ENCODE measurements around the gene TOB2. TPM values are rescaled to one million over a fixed set of nuclear protein-coding genes. Genes with fewer than 3 reads are reported as not detected.

Gene TOB2
- total and polyA plus RNA-seq, 7 donors, result 13.2 to 38.2 (median 29.6) TPM

DNA sequence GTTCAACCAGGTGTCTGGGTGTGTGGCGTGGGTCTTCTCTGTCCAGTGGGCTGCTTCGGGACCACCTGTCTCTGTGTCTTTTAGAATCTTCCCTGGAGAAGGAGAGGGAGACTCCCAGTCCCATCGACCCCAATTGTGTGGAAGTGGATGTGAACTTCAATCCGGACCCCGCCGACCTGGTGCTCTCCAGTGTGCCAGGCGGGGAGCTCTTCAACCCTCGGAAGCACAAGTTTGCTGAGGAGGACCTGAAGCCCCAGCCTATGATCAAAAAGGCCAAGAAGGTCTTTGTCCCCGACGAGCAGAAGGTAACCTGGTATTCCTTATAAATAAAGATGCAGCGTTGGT, 52.6 kb downstream of the TOB2 start:
- 94% methylated on average over 11 of the region's 11 CpGs for WGBS, 2 donors

GRCh38 chr22:41387341-41387740, 59.3 kb downstream of the TOB2 start:
- Histone ChIP-seq H3K36me3 (peaks cover 4 to 54% (median 42%) of the 10 kb centered on the region in 4 donors), H3K27ac (no peak overlapping the region), H3K9me3 (no peaks in the 10 kb centered on the region), H3K27me3 (no peaks in the 10 kb centered on the region), H3K4me3 (no peak overlapping the region), H3K4me1 (peaks cover 0 to 24% (median 17%) of the 10 kb centered on the region in 4 donors)
- TF ChIP-seq POLR2AphosphoS5 (IDR thresholded peaks at IDR 0.05), result no peak
- TF ChIP-seq, protein P1, sequence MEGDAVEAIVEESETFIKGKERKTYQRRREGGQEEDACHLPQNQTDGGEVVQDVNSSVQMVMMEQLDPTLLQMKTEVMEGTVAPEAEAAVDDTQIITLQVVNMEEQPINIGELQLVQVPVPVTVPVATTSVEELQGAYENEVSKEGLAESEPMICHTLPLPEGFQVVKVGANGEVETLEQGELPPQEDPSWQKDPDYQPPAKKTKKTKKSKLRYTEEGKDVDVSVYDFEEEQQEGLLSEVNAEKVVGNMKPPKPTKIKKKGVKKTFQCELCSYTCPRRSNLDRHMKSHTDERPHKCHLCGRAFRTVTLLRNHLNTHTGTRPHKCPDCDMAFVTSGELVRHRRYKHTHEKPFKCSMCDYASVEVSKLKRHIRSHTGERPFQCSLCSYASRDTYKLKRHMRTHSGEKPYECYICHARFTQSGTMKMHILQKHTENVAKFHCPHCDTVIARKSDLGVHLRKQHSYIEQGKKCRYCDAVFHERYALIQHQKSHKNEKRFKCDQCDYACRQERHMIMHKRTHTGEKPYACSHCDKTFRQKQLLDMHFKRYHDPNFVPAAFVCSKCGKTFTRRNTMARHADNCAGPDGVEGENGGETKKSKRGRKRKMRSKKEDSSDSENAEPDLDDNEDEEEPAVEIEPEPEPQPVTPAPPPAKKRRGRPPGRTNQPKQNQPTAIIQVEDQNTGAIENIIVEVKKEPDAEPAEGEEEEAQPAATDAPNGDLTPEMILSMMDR (IDR thresholded peaks at IDR 0.05), result no peak
- TF ChIP-seq EP300 (IDR thresholded peaks at IDR 0.05), result no peak
- TF ChIP-seq POLR2A (IDR thresholded peaks at IDR 0.05), result no peak
- intact Hi-C loops (cut with DNase I), result no loop called here
- 90 to 93% methylated on average over 7 of the region's 7 CpGs for WGBS, 2 donors
- DNase-seq, result no peak

More for the DNA sequence above, 52.6 kb downstream of the TOB2 start:
- Histone ChIP-seq H3K9me3 (no peaks in the 10 kb centered on the region), H3K4me3 (no peak overlapping the region), H3K27me3 (no peaks in the 10 kb centered on the region), H3K27ac (peak overlapping the region; percentile 40 to 81 (median 66)), H3K36me3 (peaks cover 33 to 92% (median 71%) of the 10 kb centered on the region in 4 donors), H3K4me1 (peaks cover 0 to 11% (median 2%) of the 10 kb centered on the region in 4 donors)
- TF ChIP-seq EP300 (IDR thresholded peaks at IDR 0.05) (no peak), POLR2A (IDR thresholded peaks at IDR 0.05) (no peak), POLR2AphosphoS5 (IDR thresholded peaks at IDR 0.05) (no peak)
- TF ChIP-seq, protein P1 (IDR thresholded peaks at IDR 0.05), result no peak
- intact Hi-C loops (cut with DNase I), result no loop called here
- no peak for DNase-seq

DNA sequence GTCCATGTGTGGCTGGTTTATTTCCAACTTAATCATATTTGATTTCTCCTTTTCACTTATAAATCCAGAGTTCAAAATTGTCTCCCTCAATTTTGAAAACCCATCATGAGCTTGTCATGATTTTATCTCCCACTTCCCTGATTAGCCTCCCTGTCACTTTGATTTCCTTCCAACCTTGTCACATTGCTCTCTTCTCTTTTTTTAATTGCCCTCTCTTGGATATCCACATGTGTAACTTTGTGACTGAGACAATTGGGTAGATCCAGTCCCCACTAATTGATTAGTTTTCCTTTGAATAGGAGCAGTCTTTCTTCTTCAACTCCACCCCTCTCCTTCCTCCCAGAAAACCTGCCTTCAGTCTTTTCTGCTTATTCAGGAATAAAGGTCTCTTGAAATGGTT, 62.5 kb downstream of the TOB2 start:
- Histone ChIP-seq H3K4me3 (no peak overlapping the region), H3K27ac (peak overlapping the region; percentile 90 to 99 (median 99)), H3K27me3 (no peaks in the 10 kb centered on the region), H3K36me3 (peaks cover 4 to 22% (median 19%) of the 10 kb centered on the region in 4 donors), H3K9me3 (no peaks in the 10 kb centered on the region), H3K4me1 (peaks cover 0 to 36% (median 28%) of the 10 kb centered on the region in 4 donors)
- intact Hi-C loops (cut with DNase I), result no loop called here
- no peak for DNase-seq
- TF ChIP-seq, protein P1 (IDR thresholded peaks at IDR 0.05), result no peak
- TF ChIP-seq POLR2AphosphoS5 (IDR thresholded peaks at IDR 0.05) (no peak), EP300 (IDR thresholded peaks at IDR 0.05) (no peak), POLR2A (IDR thresholded peaks at IDR 0.05) (no peak)

Other genes starting within 250 kb of the TOB2 start
- gene L3MBTL2, start 241.5 kb downstream of the TOB2 start, total RNA-seq, result 10 to 100 TPM in 3 of 4 donors, 1 to 10 TPM in 1; 9.9 to 19.0 (median 15.1) TPM
- 10 to 100 TPM in 1 of 3 donors, 1 to 10 TPM in 2; 7.2 to 17.8 (median 7.8) TPM for gene L3MBTL2, start 241.5 kb downstream of the TOB2 start, polyA plus RNA-seq
- 10 to 100 TPM in 3 of 4 donors, 1 to 10 TPM in 1; 3.3 to 25.5 (median 16.5) TPM for gene CHADL, start 205.9 kb downstream of the TOB2 start, total RNA-seq
- 1 to 10 TPM in 2 of 3 donors, under 1 TPM in 1; 0.46 to 4.2 (median 2.1) TPM for gene CHADL, start 205.9 kb downstream of the TOB2 start, polyA plus RNA-seq
- 10 to 100 TPM; 24.5 to 41.3 (median 33.2) TPM for gene RANGAP1, start 160.6 kb downstream of the TOB2 start, total RNA-seq
- 10 to 100 TPM; 18.7 to 64.8 (median 19.8) TPM for gene RANGAP1, start 160.6 kb downstream of the TOB2 start, polyA plus RNA-seq
- gene ZC3H7B, start 145.3 kb downstream of the TOB2 start, total RNA-seq, result 10 to 100 TPM; 20.1 to 32.2 (median 25.8) TPM
- gene ZC3H7B, start 145.3 kb downstream of the TOB2 start, polyA plus RNA-seq, result 10 to 100 TPM; 13.2 to 43.3 (median 15.7) TPM
- gene TEF, start 64.9 kb downstream of the TOB2 start, total RNA-seq, result 10 to 100 TPM; 21.3 to 30.3 (median 24.8) TPM
- 10 to 100 TPM; 12.6 to 14.8 (median 14.4) TPM for gene TEF, start 64.9 kb downstream of the TOB2 start, polyA plus RNA-seq
- 10 to 100 TPM; 31.9 to 54.2 (median 44.4) TPM for gene PHF5A, start 21.9 kb upstream of the TOB2 start, total RNA-seq
- 10 to 100 TPM; 49.2 to 59.6 (median 59.6) TPM for gene PHF5A, start 21.9 kb upstream of the TOB2 start, polyA plus RNA-seq
- 10 to 100 TPM; 67.3 to 90.3 (median 83.0) TPM for gene ACO2, start 22.3 kb upstream of the TOB2 start, total RNA-seq
- gene ACO2, start 22.3 kb upstream of the TOB2 start, polyA plus RNA-seq, result 100 to 1,000 TPM; 106 to 157 (median 127) TPM
- gene POLR3H, start 97.7 kb upstream of the TOB2 start, total RNA-seq, result 10 to 100 TPM; 10.3 to 14.4 (median 12.2) TPM
- gene POLR3H, start 97.7 kb upstream of the TOB2 start, polyA plus RNA-seq, result 10 to 100 TPM in 1 of 3 donors, 1 to 10 TPM in 2; 4.6 to 19.7 (median 7.2) TPM
- gene CSDC2, start 114.2 kb upstream of the TOB2 start, total RNA-seq, result 10 to 100 TPM in 2 of 4 donors, 1 to 10 TPM in 2; 6.4 to 19.9 (median 10.6) TPM
- 1 to 10 TPM in 1 of 3 donors, under 1 TPM in 2; 0.46 to 1.2 (median 0.60) TPM for gene CSDC2, start 114.2 kb upstream of the TOB2 start, polyA plus RNA-seq
- gene PMM1, start 143.0 kb upstream of the TOB2 start, total RNA-seq, result 10 to 100 TPM; 35.0 to 58.9 (median 43.6) TPM
- 100 to 1,000 TPM in 1 of 3 donors, 10 to 100 TPM in 2; 52.4 to 102 (median 67.3) TPM for gene PMM1, start 143.0 kb upstream of the TOB2 start, polyA plus RNA-seq
- 10 to 100 TPM; 11.0 to 29.1 (median 16.9) TPM for gene DESI1, start 174.2 kb upstream of the TOB2 start, total RNA-seq
- 10 to 100 TPM; 10.2 to 19.2 (median 12.5) TPM for gene DESI1, start 174.2 kb upstream of the TOB2 start, polyA plus RNA-seq
- 100 to 1,000 TPM; 143 to 220 (median 202) TPM for gene XRCC6, start 174.5 kb upstream of the TOB2 start, total RNA-seq
- gene XRCC6, start 174.5 kb upstream of the TOB2 start, polyA plus RNA-seq, result 100 to 1,000 TPM; 141 to 203 (median 149) TPM
- 100 to 1,000 TPM in 2 of 4 donors, 10 to 100 TPM in 2; 69.8 to 121 (median 99.0) TPM for gene SNU13, start 242.1 kb upstream of the TOB2 start, total RNA-seq
- 100 to 1,000 TPM; 103 to 146 (median 125) TPM for gene SNU13, start 242.1 kb upstream of the TOB2 start, polyA plus RNA-seq